ENCODE results near the gene IL7R.
A peak's percentile ranks its signal among the peaks of the same experiment; 100 is the strongest.
"Not testable (repeated sequence)": the region's sequence is repeated elsewhere in the genome, so short reads cannot be mapped to it uniquely, and the experiment has no call there.

IL7R gene

GRCh38 chr5:35876454-35876853, 19.8 kb downstream of the IL7R start:
- no peak for DNase-seq (ENCODE audit: low spot score)

- no peak for DNase-seq (ENCODE audit: low spot score)
Observed at GRCh38 chr5:35876922-35877321, 20.2 kb downstream of the IL7R start.

- no peak for DNase-seq (ENCODE audit: low spot score)
Observed at GRCh38 chr5:35877655-35878054, 21.0 kb downstream of the IL7R start.

GRCh38 chr5:35878079-35878478, 21.4 kb downstream of the IL7R start:
- no peak for DNase-seq (ENCODE audit: low spot score)

GRCh38 chr5:35879096-35879495, 22.4 kb downstream of the IL7R start:
- DNase-seq (ENCODE audit: low spot score) = no peak

GRCh38 chr5:35879649-35880048, 23.0 kb downstream of the IL7R start:
- no peak for DNase-seq (ENCODE audit: low spot score)

GRCh38 chr5:35880156-35880555, 23.5 kb downstream of the IL7R start:
- no peak for DNase-seq (ENCODE audit: low spot score)

GRCh38 chr5:35881758-35882157, 25.1 kb downstream of the IL7R start:
- no peak for DNase-seq (ENCODE audit: low spot score)

- DNase-seq (ENCODE audit: low spot score) = peak; percentile 84
Observed at GRCh38 chr5:35884191-35884769, 27.6 kb downstream of the IL7R start.

GRCh38 chr5:35884773-35885172, 28.1 kb downstream of the IL7R start:
- peak; percentile 62 for DNase-seq (ENCODE audit: low spot score)

GRCh38 chr5:35886381-35886780, 29.7 kb downstream of the IL7R start:
- DNase-seq (ENCODE audit: low spot score) = no peak

- DNase-seq (ENCODE audit: low spot score) = no peak
Observed at GRCh38 chr5:35887321-35888100, 30.8 kb downstream of the IL7R start.

GRCh38 chr5:35890021-35891020, 33.6 kb downstream of the IL7R start:
- no peak for DNase-seq (ENCODE audit: low spot score)

GRCh38 chr5:35892799-35893198, 36.1 kb downstream of the IL7R start:
- not testable (repeated sequence) for DNase-seq (ENCODE audit: low spot score)

GRCh38 chr5:35894131-35894530, 37.4 kb downstream of the IL7R start:
- DNase-seq (ENCODE audit: low spot score) = no peak

- DNase-seq (ENCODE audit: low spot score) = no peak
Observed at GRCh38 chr5:35898952-35899660, 42.4 kb downstream of the IL7R start.

GRCh38 chr5:35899800-35900199, 43.1 kb downstream of the IL7R start:
- peak; percentile 35 for DNase-seq (ENCODE audit: low spot score)

GRCh38 chr5:35900972-35901695, 44.4 kb downstream of the IL7R start:
- DNase-seq (ENCODE audit: low spot score) = no peak

GRCh38 chr5:35902046-35902672, 45.5 kb downstream of the IL7R start:
- DNase-seq (ENCODE audit: low spot score) = no peak

- no peak for DNase-seq (ENCODE audit: low spot score)
Observed at GRCh38 chr5:35903631-35904203, 47.0 kb downstream of the IL7R start.
